Stimulated activated CD8-positive, alpha-beta memory T cell treated with anti-CD3 and anti-CD28 coated beads, Interleukin-7, amount 100 ng/mL, for 24 hours (primary cell): Measurements from ENCODE around the gene GTF3C2.
"Not testable (repeated sequence)": the region's sequence is repeated elsewhere in the genome, so short reads cannot be mapped to it uniquely, and the experiment has no call there.

Source experiments
- DNase-seq: peaks from one replicate; pipeline ENCODE4 v3.0.0-alpha.2; 2020; ENCODE audit warnings: low read depth

The GTF3C2 gene

GRCh38 chr2:27322301-27322765 lies 34.2 kb downstream of the GTF3C2 start:
- no peak for DNase-seq

- DNase-seq: no peak
Observed at GRCh38 chr2:27320958-27321543, 35.5 kb downstream of the GTF3C2 start.

GRCh38 chr2:27319839-27320238 lies 36.7 kb downstream of the GTF3C2 start:
- DNase-seq: not testable (repeated sequence)

- DNase-seq: no peak
Observed at GRCh38 chr2:27316655-27317412, 39.7 kb downstream of the GTF3C2 start.

GRCh38 chr2:27315122-27315521 lies 41.4 kb downstream of the GTF3C2 start:
- no peak for DNase-seq

GRCh38 chr2:27314709-27315108 lies 41.9 kb downstream of the GTF3C2 start:
- no peak for DNase-seq

- DNase-seq: no peak
Observed at GRCh38 chr2:27313882-27314645, 42.5 kb downstream of the GTF3C2 start.

GRCh38 chr2:27312152-27312551 lies 44.4 kb downstream of the GTF3C2 start:
- DNase-seq: no peak

GRCh38 chr2:27309651-27310050 lies 46.9 kb downstream of the GTF3C2 start:
- DNase-seq: no peak

GRCh38 chr2:27308359-27308881 lies 48.1 kb downstream of the GTF3C2 start, which contains the start of gene UCN:
Gene UCN (minus strand): TSS chr2:27308445. CDS start chr2:27307895, 550 bp downstream.
- DNase-seq: no peak

- DNase-seq: no peak
Observed at GRCh38 chr2:27307545-27308358, 48.8 kb downstream of the GTF3C2 start.

- DNase-seq: no peak
Observed at GRCh38 chr2:27307287-27307544, 49.3 kb downstream of the GTF3C2 start.

GRCh38 chr2:27306573-27307286 lies 49.8 kb downstream of the GTF3C2 start:
- DNase-seq: no peak

- DNase-seq: no peak
Observed at GRCh38 chr2:27306136-27306535, 50.4 kb downstream of the GTF3C2 start.

- no peak for DNase-seq
Observed at GRCh38 chr2:27305516-27305915, 51.0 kb downstream of the GTF3C2 start.

GRCh38 chr2:27304488-27305240 lies 51.9 kb downstream of the GTF3C2 start:
- no peak for DNase-seq

GRCh38 chr2:27303093-27304025 lies 53.2 kb downstream of the GTF3C2 start:
- DNase-seq: no peak

GRCh38 chr2:27300606-27301005 lies 56.0 kb downstream of the GTF3C2 start:
- not testable (repeated sequence) for DNase-seq

GRCh38 chr2:27298391-27299080 lies 58.0 kb downstream of the GTF3C2 start:
- DNase-seq: no peak
